Stimulated activated CD4-positive, alpha-beta T cell treated with anti-CD3 and anti-CD28 coated beads, Interleukin-4, amount 100 ng/mL, for 1 hour (primary cell): ENCODE results near the gene SLFN12L.
"Not testable (repeated sequence)": the region's sequence is repeated elsewhere in the genome, so short reads cannot be mapped to it uniquely, and the experiment has no call there.

ENCODE experiments used
- DNase-seq: peaks from one replicate; pipeline ENCODE4 v3.0.0-alpha.2; 2020

Gene SLFN12L

GRCh38 chr17:35493040-35493439 is 44.4 kb downstream of the SLFN12L start:
- no peak for DNase-seq

GRCh38 chr17:35491417-35491816 is 46.1 kb downstream of the SLFN12L start:
- no peak for DNase-seq

GRCh38 chr17:35489944-35490343 is 47.5 kb downstream of the SLFN12L start:
- DNase-seq, result no peak

- no peak for DNase-seq
Observed at GRCh38 chr17:35488991-35489390, 48.5 kb downstream of the SLFN12L start.

- peak; percentile 84 for DNase-seq
Observed at GRCh38 chr17:35486920-35487732, 50.4 kb downstream of the SLFN12L start.

- no peak for DNase-seq
Observed at GRCh38 chr17:35479271-35479670, 58.2 kb downstream of the SLFN12L start.

- DNase-seq, result no peak
Observed at GRCh38 chr17:35477248-35477647, 60.2 kb downstream of the SLFN12L start.

GRCh38 chr17:35476283-35476820 is 61.1 kb downstream of the SLFN12L start:
- DNase-seq, result no peak

GRCh38 chr17:35468475-35468874 is 69.0 kb downstream of the SLFN12L start:
- DNase-seq, result no peak

- DNase-seq, result no peak
Observed at GRCh38 chr17:35467824-35468223, 69.7 kb downstream of the SLFN12L start.

- peak; percentile 39 for DNase-seq
Observed at GRCh38 chr17:35460354-35460851, 77.1 kb downstream of the SLFN12L start.

GRCh38 chr17:35454035-35454434 is 83.4 kb downstream of the SLFN12L start:
- DNase-seq, result not testable (repeated sequence)

GRCh38 chr17:35453171-35453570 is 84.3 kb downstream of the SLFN12L start:
- no peak for DNase-seq

- no peak for DNase-seq
Observed at GRCh38 chr17:35449371-35449931, 88.0 kb downstream of the SLFN12L start.

GRCh38 chr17:35448899-35449227 is 88.6 kb downstream of the SLFN12L start:
- no peak for DNase-seq

GRCh38 chr17:35448214-35448898 is 89.1 kb downstream of the SLFN12L start, which contains the start of gene SLFN13:
TSS of gene SLFN13 (minus strand) at chr17:35448766. CDS start at chr17:35445680, 3,086 bp downstream.
- DNase-seq, result peak; percentile 88

GRCh38 chr17:35447499-35447898 is 90.0 kb downstream of the SLFN12L start:
- no peak for DNase-seq

GRCh38 chr17:35438433-35438832 is 99.0 kb downstream of the SLFN12L start:
- DNase-seq, result no peak

GRCh38 chr17:35433075-35433894 is 104.2 kb downstream of the SLFN12L start:
- DNase-seq, result peak; percentile 66

GRCh38 chr17:35432176-35433074 is 105.1 kb downstream of the SLFN12L start, which contains the start of gene SLFN12:
TSS of gene SLFN12 (minus strand) at chr17:35432500. CDS start at chr17:35423028, 9,472 bp downstream.
- DNase-seq, result peak; percentile 21

- DNase-seq, result no peak
Observed at GRCh38 chr17:35429702-35430101, 107.8 kb downstream of the SLFN12L start.
